Glutamatergic neuron (in vitro differentiated cells): ENCODE measurements around the gene GRIP2. TPM values are rescaled to one million over a fixed set of nuclear protein-coding genes. Genes with fewer than 3 reads are reported as not detected.

ENCODE experiments used
- DNase-seq: peaks from one replicate; pipeline ENCODE4 v3.0.0; 2022
- H3K27ac Mint-ChIP-seq: one replicate; pipeline ENCODE4 v1.8.0; 2020; ENCODE audit warnings: mild to moderate bottlenecking, mixed read lengths, inconsistent platforms; ENCODE audit not compliant: unreplicated experiment
- H3K27me3 Mint-ChIP-seq: one replicate; pipeline ENCODE4 v1.8.0; 2020; ENCODE audit warnings: mild to moderate bottlenecking, moderate library complexity, mixed read lengths, inconsistent platforms; ENCODE audit not compliant: unreplicated experiment
- H3K36me3 Mint-ChIP-seq: one replicate; pipeline ENCODE4 v1.8.0; 2020; ENCODE audit warnings: mild to moderate bottlenecking, mixed read lengths, inconsistent platforms; ENCODE audit not compliant: unreplicated experiment
- H3K4me1 Mint-ChIP-seq: one replicate; pipeline ENCODE4 v1.8.0; 2020; ENCODE audit warnings: mild to moderate bottlenecking, low read depth, mixed read lengths, inconsistent platforms; ENCODE audit not compliant: unreplicated experiment
- H3K4me3 Mint-ChIP-seq: one replicate; pipeline ENCODE4 v1.8.0; 2020; ENCODE audit warnings: mild to moderate bottlenecking, mixed read lengths, inconsistent platforms; ENCODE audit not compliant: unreplicated experiment
- H3K9me3 Mint-ChIP-seq: one replicate; pipeline ENCODE4 v1.8.0; 2020; ENCODE audit warnings: mild to moderate bottlenecking, moderate library complexity, mixed read lengths, inconsistent platforms; ENCODE audit not compliant: unreplicated experiment
- CTCF ChIP-seq: fragments of 200-600 bp; sonication (generic); IDR thresholded peaks from one replicate; pipeline ENCODE4 v1.5.0; 2021; ENCODE audit not compliant: partially characterized antibody, unreplicated experiment
- total RNA-seq: library from RNA; stranded (reverse); fragmentation: NEBNext Ultra II Directional; extraction: Animal tissue kit (Norgen Biotek cat#: 25700); gene quantifications from one replicate; pipeline ENCODE4 v1.2.1, GENCODE V29; 2021; ENCODE audit not compliant: unreplicated experiment

The GRIP2 gene
- total RNA-seq, 1 donor from 2014 or later, result 0.34 TPM

- Mint-ChIP-seq H3K4me1 (no peaks in the 10 kb centered on the region), H3K27me3 (no peaks in the 10 kb centered on the region), H3K36me3 (peaks cover 17% of the 10 kb centered on the region), H3K9me3 (no peaks in the 10 kb centered on the region), H3K4me3 (no peak overlapping the region), H3K27ac (no peak overlapping the region)
- no peak for DNase-seq
- TF ChIP-seq CTCF, result no peak
Measured at GRCh38 chr3:14448756-14449727, 91.1 kb downstream of the GRIP2 start.

GRCh38 chr3:14448063-14448462 is 92.1 kb downstream of the GRIP2 start:
- no peak for TF ChIP-seq CTCF
- Mint-ChIP-seq H3K4me1 (no peaks in the 10 kb centered on the region), H3K9me3 (no peaks in the 10 kb centered on the region), H3K36me3 (peaks cover 19% of the 10 kb centered on the region), H3K27ac (no peak overlapping the region), H3K4me3 (no peak overlapping the region), H3K27me3 (no peaks in the 10 kb centered on the region)
- no peak for DNase-seq

GRCh38 chr3:14446988-14447570 is 93.1 kb downstream of the GRIP2 start:
- Mint-ChIP-seq H3K27me3 (no peaks in the 10 kb centered on the region), H3K27ac (no peak overlapping the region), H3K36me3 (peaks cover 19% of the 10 kb centered on the region), H3K4me1 (no peaks in the 10 kb centered on the region), H3K4me3 (no peak overlapping the region), H3K9me3 (no peaks in the 10 kb centered on the region)
- DNase-seq, result no peak
- TF ChIP-seq CTCF, result no peak

- no peak overlapping the region for H3K4me3 Mint-ChIP-seq
- no peaks in the 10 kb centered on the region for H3K9me3 Mint-ChIP-seq
- H3K4me1 Mint-ChIP-seq, result peaks cover 2% of the 10 kb centered on the region
- DNase-seq, result no peak
- H3K27ac Mint-ChIP-seq, result no peak overlapping the region
- no peaks in the 10 kb centered on the region for H3K27me3 Mint-ChIP-seq
- TF ChIP-seq CTCF, result no peak
- peaks cover 13% of the 10 kb centered on the region for H3K36me3 Mint-ChIP-seq
Measured at GRCh38 chr3:14445773-14446172, 94.4 kb downstream of the GRIP2 start.

- Mint-ChIP-seq H3K36me3 (peaks cover 13% of the 10 kb centered on the region), H3K27me3 (no peaks in the 10 kb centered on the region), H3K4me1 (peaks cover 7% of the 10 kb centered on the region), H3K27ac (no peak overlapping the region), H3K9me3 (no peaks in the 10 kb centered on the region), H3K4me3 (no peak overlapping the region)
- no peak for TF ChIP-seq CTCF
- no peak for DNase-seq
Measured at GRCh38 chr3:14444380-14444779, 95.8 kb downstream of the GRIP2 start.
